GM10248 (cell line): ENCODE results near the gene PIP5KL1.

Source experiments
- CTCF ChIA-PET: fragments of 300-600 bp; sonication (Branson Sonifier 250); formaldehyde crosslinking; extraction: SDS; loops from one replicate; lab custom pipeline; 2021; ENCODE audit warnings: antibody characterized with exemption; lab: Yijun Ruan, JAX
- POLR2A ChIA-PET: fragments of 350-650 bp; sonication (Branson Sonifier 250); formaldehyde crosslinking; extraction: SDS; loops from one replicate; lab custom pipeline; 2020; ENCODE audit warnings: antibody characterized with exemption; lab: Yijun Ruan, JAX
- DNase-seq: peaks from one replicate; pipeline ENCODE4 v3.0.0; 2012; ENCODE audit errors: extremely low spot score
- CTCF ChIP-seq: IDR thresholded peaks from 2 replicates; pipeline ENCODE4 v1.5.1; 2012; ENCODE audit warnings: mild to moderate bottlenecking, low read depth; ENCODE audit errors: extremely low read depth, missing control alignments, control extremely low read depth

The PIP5KL1 gene

DNA sequence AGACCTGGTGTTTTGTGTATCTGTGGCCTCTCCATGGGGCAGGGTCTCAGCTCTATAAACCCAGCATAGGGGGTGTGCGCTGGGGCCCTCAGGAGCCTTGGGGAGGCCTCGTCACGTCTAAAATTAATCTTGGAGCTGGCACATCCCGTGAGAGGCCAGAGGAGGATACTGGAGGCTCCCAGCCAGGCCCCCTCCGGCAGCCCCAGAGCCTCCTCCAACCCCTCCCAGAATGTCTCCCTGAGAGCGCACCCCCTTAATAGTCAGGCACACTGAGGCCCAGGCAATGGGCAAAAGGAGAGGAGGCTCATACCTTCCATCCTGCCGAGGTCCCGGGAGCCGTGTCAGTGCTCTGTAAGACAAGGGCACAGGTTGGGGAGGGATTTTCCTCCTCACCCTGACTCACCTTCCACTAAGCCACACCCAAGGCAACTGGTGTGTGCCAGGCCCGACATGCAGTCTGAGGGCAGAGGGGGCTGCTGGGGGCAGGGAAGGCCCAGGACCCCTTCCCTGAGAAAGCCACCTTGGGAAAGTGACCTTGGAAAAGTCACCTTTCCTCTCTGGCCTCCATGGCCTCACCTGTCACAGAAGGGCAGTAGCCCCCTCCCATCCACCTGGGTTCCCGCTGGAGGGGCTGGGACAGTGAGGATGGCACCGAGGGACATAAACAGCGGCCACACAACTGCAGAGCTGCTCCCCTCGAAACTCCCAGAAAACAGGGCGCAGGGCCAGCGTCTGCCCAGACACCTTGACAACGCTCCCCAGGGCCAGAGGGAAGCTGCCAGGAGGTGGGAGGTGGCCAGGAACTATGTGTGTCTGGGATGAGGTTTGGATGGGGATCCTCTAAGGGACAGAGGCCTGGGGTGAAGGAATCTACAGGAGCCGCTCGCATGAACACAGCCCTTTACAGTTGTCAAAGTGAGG is 56.0 kb downstream of the PIP5KL1 start:
- DNase-seq: no peak
- ChIA-PET CTCF (interaction anchor here (1.4 to 2.0 kb wide), 4 partner anchors 8 to 140 kb away, joined by 4 to 7 read pairs (median 5); partner anchors contain the start of genes ST6GALNAC4 and TOR2A), POLR2A (no interaction called here)

GRCh38 chr9:127873886-127874285 is 56.7 kb downstream of the PIP5KL1 start:
- no peak for DNase-seq
- POLR2A ChIA-PET: interaction anchor here (0.6 kb wide), 1 partner anchor 14 kb away, joined by 4 read pairs; no protein-coding TSS in a partner anchor
- CTCF ChIA-PET: interaction anchor here (1.4 to 2.0 kb wide), 5 partner anchors 9 to 139 kb away, joined by 3 to 7 read pairs (median 5); partner anchors contain the start of genes ST6GALNAC4 and TOR2A
- TF ChIP-seq CTCF: no peak

More for the DNA sequence above, 56.0 kb downstream of the PIP5KL1 start:
- TF ChIP-seq CTCF: no peak

GRCh38 chr9:127873223-127873691 is 57.3 kb downstream of the PIP5KL1 start:
- CTCF ChIA-PET: interaction anchor here (1.4 to 2.3 kb wide), 7 partner anchors 10 to 138 kb away, joined by 3 to 12 read pairs (median 5); partner anchors contain the start of genes ST6GALNAC4 and TOR2A
- TF ChIP-seq CTCF: no peak
- POLR2A ChIA-PET: interaction anchor here (0.6 kb wide), 1 partner anchor 15 kb away, joined by 4 read pairs; no protein-coding TSS in a partner anchor
- no peak for DNase-seq

DNA sequence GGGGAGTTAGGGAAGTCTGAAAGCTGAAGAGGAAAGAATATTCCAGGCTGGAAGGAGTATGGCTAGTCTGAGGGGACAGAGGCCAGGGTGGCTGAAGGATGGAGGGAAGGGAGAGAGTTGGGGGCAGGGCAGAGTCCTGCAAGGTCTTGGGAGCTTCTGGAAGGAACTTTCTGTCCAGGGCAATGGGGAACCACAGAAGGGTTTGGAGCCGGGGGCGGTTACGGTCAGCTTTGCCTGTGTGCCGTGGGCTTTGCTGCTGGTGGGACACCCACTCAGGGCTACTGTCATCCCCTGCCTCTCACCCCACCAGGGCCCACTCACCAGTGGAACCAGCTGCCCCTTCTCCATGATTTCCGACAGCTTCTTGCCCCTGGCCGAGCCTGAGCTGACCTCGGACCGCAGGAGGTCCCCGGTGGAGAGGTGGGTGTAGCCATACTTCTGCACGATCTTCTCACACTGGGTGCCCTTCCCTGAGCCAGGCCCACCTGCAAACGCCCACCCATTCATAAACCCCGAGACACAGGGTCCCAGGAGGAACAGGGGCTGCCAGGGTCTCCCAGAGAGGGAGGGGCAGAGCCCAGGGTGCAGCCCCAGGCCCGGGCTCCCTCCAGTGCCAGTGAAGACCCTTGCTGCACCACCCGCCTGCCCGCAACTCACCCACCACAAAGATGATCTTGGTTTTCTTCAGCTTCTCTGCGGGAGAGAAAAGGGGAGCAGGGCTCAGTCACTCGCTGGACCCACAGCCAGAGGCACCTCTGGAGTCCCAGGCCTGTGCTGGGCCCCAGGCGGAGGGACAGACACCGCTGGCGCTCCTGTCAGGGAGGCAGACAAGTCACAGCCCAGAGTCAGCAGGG is 58.0 kb downstream of the PIP5KL1 start:
- ChIA-PET CTCF (interaction anchor here (0.8 to 2.3 kb wide), 8 partner anchors 10 to 137 kb away, joined by 3 to 12 read pairs (median 4); partner anchors contain the start of genes CDK9 and TOR2A), POLR2A (no interaction called here)
- no peak for TF ChIP-seq CTCF

DNA sequence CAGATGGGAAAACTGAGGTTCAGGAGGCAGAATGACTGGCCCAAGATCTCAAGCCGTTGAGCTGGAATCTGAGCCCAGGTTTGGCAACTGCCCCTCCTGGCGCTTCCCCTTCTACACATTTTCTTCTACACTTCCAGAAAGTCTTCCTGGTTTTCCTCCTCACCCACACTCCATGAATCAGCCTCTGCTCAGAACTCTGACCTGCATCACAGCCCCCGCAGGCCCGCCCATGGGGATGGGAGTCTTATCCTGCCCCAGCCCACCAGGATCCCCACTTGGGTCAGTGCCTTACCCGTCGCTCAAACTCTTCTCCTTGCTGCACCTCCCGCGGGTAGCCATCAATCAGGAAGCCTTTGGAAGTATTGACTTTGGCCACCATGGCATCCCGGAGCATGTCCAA is 59.0 kb downstream of the PIP5KL1 start:
- CTCF ChIA-PET: interaction anchor here (1.1 to 3.9 kb wide), 10 partner anchors 12 to 136 kb away, joined by 4 to 34 read pairs (median 10); partner anchors contain the start of genes SH2D3C and TOR2A
- no peak for TF ChIP-seq CTCF
- DNase-seq: no peak
- POLR2A ChIA-PET: no interaction called here

More for the DNA sequence above, 58.0 kb downstream of the PIP5KL1 start:
- DNase-seq: no peak
